HCT116 (cell line): ENCODE data around the gene CENPV. TPM values are rescaled to one million over a fixed set of nuclear protein-coding genes. Genes with fewer than 3 reads are reported as not detected.

ENCODE experiments used
- ATAC-seq: fragments of 200-7000 bp; cut with Tn5 transposase; 2 replicates; pipeline ENCODE4 v1.9.1; 2020; ENCODE audit warnings: mild to moderate bottlenecking, moderate library complexity
- BruUV-seq: library from RNA; stranded (reverse); fragments of 400-500 nt; replicated peaks from 2 replicates; lab custom pipeline; 2021; lab: Mats Ljungman, UMichigan
- CTCF ChIA-PET: fragments of 300-600 bp; sonication (Branson Sonifier 250); formaldehyde crosslinking; loops from one replicate; lab custom pipeline; 2021; ENCODE audit warnings: antibody characterized with exemption; lab: Charles Lee
- POLR2A ChIA-PET: fragments of 300-600, 350-600 bp; sonication (Branson Sonifier 250); formaldehyde crosslinking; loops from one replicate; lab custom pipeline; 2021; ENCODE audit warnings: antibody characterized with exemption; lab: Charles Lee
- RAD21 ChIA-PET, 2 experiments: fragments of 300-600 bp; sonication (Branson Sonifier 250); formaldehyde crosslinking; loops; one replicate each; lab custom pipeline; 2023; ENCODE audit warnings: low total read pairs in 2 of 2; ENCODE audit not compliant: uncharacterized antibody in 2 of 2, unreplicated experiment in 2 of 2, low non-redundant PET in 1 of 2; lab: Charles Lee
- DNase-seq: peaks from one replicate; pipeline ENCODE4 v3.0.0-alpha.2; 2010; ENCODE audit warnings: low read depth, low spot score
- H2AFZ ChIP-seq: fragments of 200-600 bp; shearing (Covaris generic), sonication (generic); 2 replicates; pipeline ENCODE4 v1.6.1; 2017; ENCODE audit warnings: low read depth, mixed run types, mixed read lengths, antibody characterized with exemption, low read length; ENCODE audit not compliant: poor library complexity, severe bottlenecking
- H3K27ac ChIP-seq: 2 replicates; pipeline ENCODE4 v1.5.1; 2012; ENCODE audit warnings: low read depth, low read length
- H3K27me3 ChIP-seq: fragments of 200-600 bp; sonication (generic); 2 replicates; pipeline ENCODE4 v1.6.1; 2016; ENCODE audit warnings: mixed run types, low read length, mixed read lengths; ENCODE audit not compliant: insufficient read depth
- H3K36me3 ChIP-seq, 2 experiments: fragments of 200-500 bp in 1 of 2; fragments of 200-600 bp in 1 of 2; sonication (Bioruptor generic) in 1 of 2; sonication (generic) in 1 of 2; 2 replicates each; pipeline versions ENCODE4 v1.5.1 to v1.6.1; 2014 to 2016; ENCODE audit warnings: low read length in 2 of 2, inconsistent platforms in 1 of 2, mixed read lengths in 1 of 2, mixed run types in 1 of 2; ENCODE audit not compliant: insufficient read depth in 2 of 2, control insufficient read depth in 1 of 2
- H3K4me1 ChIP-seq, 2 experiments: fragments of 200-600 bp in 1 of 2; sonication (generic) in 1 of 2; 2 replicates each; pipeline versions ENCODE4 v1.5.1 to v1.6.1; 2012 to 2017; ENCODE audit warnings: low read length in 2 of 2, inconsistent platforms in 1 of 2, mild to moderate bottlenecking in 1 of 2, mixed read lengths in 1 of 2, mixed run types in 1 of 2, moderate library complexity in 1 of 2; ENCODE audit not compliant: insufficient read depth in 2 of 2, control insufficient read depth in 1 of 2
- H3K4me2 ChIP-seq: fragments of 200-600 bp; sonication (generic); 2 replicates; pipeline ENCODE4 v1.6.1; 2017; ENCODE audit warnings: mixed run types, low read length, mixed read lengths
- H3K4me3 ChIP-seq, 2 experiments: fragments of 200-600 bp in 1 of 2; sonication (generic) in 1 of 2; replicated peaks in 1 of 2; 2 replicates each; pipeline ENCODE4 v1.5.1; 2011 to 2016; ENCODE audit warnings: low read length in 2 of 2, control low read depth in 1 of 2, low read depth in 1 of 2, mild to moderate bottlenecking in 1 of 2, mixed read lengths in 1 of 2, mixed run types in 1 of 2
- H3K79me2 ChIP-seq: fragments of 200-600 bp; sonication (generic); 2 replicates; pipeline ENCODE4 v1.6.1; 2017; ENCODE audit warnings: mild to moderate bottlenecking, mixed run types, low read length, moderate library complexity, mixed read lengths; ENCODE audit not compliant: insufficient read depth
- H3K9ac ChIP-seq: fragments of 200-600 bp; sonication (generic); 2 replicates; pipeline ENCODE4 v1.6.1; 2016; ENCODE audit warnings: low read length, mixed read lengths
- H3K9me2 ChIP-seq: fragments of 200-600 bp; sonication (generic), shearing (Covaris generic); 2 replicates; pipeline ENCODE4 v1.6.1; 2017; ENCODE audit warnings: mixed run types, mild to moderate bottlenecking, moderate library complexity; ENCODE audit not compliant: insufficient read depth
- H3K9me3 ChIP-seq, 2 experiments: fragments of 200-500 bp in 1 of 2; fragments of 200-600 bp in 1 of 2; sonication (Bioruptor generic) in 1 of 2; sonication (generic) in 1 of 2; 2 replicates each; pipeline ENCODE4 v1.6.1; 2014 to 2017; ENCODE audit warnings: low read length in 2 of 2, mixed read lengths in 2 of 2, inconsistent platforms in 1 of 2, low read depth in 1 of 2, mild to moderate bottlenecking in 1 of 2, mixed run types in 1 of 2, moderate library complexity in 1 of 2; ENCODE audit not compliant: control insufficient read depth in 1 of 2, insufficient read depth in 1 of 2
- H4K20me1 ChIP-seq: fragments of 200-600 bp; sonication (generic), shearing (Covaris generic); 2 replicates; pipeline ENCODE4 v1.6.1; 2017; ENCODE audit warnings: mixed run types, mild to moderate bottlenecking, moderate library complexity; ENCODE audit not compliant: insufficient read depth
- CEBPB ChIP-seq: IDR thresholded peaks from 2 replicates; pipeline ENCODE4 v1.6.1; 2012; ENCODE audit warnings: low read depth
- CTCF ChIP-seq, 3 experiments: fragments of 200-600 bp in 1 of 3; sonication (generic) in 1 of 3; IDR thresholded peaks in 2 of 3; conservative IDR thresholded peaks in 1 of 3; 2 replicates each; pipeline ENCODE4 v1.5.1; 2012 to 2017; ENCODE audit warnings: low read depth in 2 of 3, low read length in 2 of 3, antibody characterized with exemption in 1 of 3, borderline replicate concordance in 1 of 3, control low read depth in 1 of 3, mild to moderate bottlenecking in 1 of 3, mixed read lengths in 1 of 3, mixed run types in 1 of 3, moderate library complexity in 1 of 3; ENCODE audit not compliant: insufficient read depth in 1 of 3
- EGR1 ChIP-seq: IDR thresholded peaks from 2 replicates; pipeline ENCODE4 v1.6.1; 2012; ENCODE audit warnings: low read depth
- ELF1 ChIP-seq: IDR thresholded peaks from 2 replicates; pipeline ENCODE4 v1.6.1; 2012; ENCODE audit warnings: low read depth, borderline replicate concordance
- EZH2phosphoT487 ChIP-seq: fragments of 200-600 bp; IDR thresholded peaks from 2 replicates; pipeline ENCODE4 v1.6.1; 2018; ENCODE audit warnings: antibody characterized with exemption, borderline replicate concordance
- JUND ChIP-seq: IDR thresholded peaks from 2 replicates; pipeline ENCODE4 v1.6.1; 2012
- POLR2A ChIP-seq: IDR thresholded peaks from 2 replicates; pipeline ENCODE4 v1.7.0; 2011; ENCODE audit warnings: borderline replicate concordance; ENCODE audit not compliant: insufficient read depth, insufficient read length; ENCODE audit errors: extremely low read depth
- POLR2AphosphoS5 ChIP-seq: IDR thresholded peaks from 2 replicates; pipeline ENCODE4 v1.6.1; 2011; ENCODE audit warnings: mild to moderate bottlenecking, low read depth, low read length, moderate library complexity
- SIN3A ChIP-seq: IDR thresholded peaks from 2 replicates; pipeline ENCODE4 v1.6.1; 2012; ENCODE audit warnings: low read depth
- TCF7L2 ChIP-seq: IDR thresholded peaks from 2 replicates; pipeline ENCODE4 v1.7.0; 2011; ENCODE audit warnings: borderline replicate concordance, inconsistent platforms; ENCODE audit not compliant: insufficient read depth, insufficient read length; ENCODE audit errors: extremely low read depth
- YY1 ChIP-seq: IDR thresholded peaks from 2 replicates; pipeline ENCODE4 v1.6.1; 2011; ENCODE audit warnings: low read length, low read depth, moderate library complexity, mild to moderate bottlenecking; ENCODE audit not compliant: insufficient replicate concordance; ENCODE audit errors: extremely low read depth
- ZFX ChIP-seq: fragments of 450-650 bp; IDR thresholded peaks from 2 replicates; pipeline ENCODE4 v1.6.1; 2017
- ZNF274 ChIP-seq: fragments of 200-500 bp; sonication (Bioruptor generic); IDR thresholded peaks from 2 replicates; pipeline ENCODE4 v1.6.1; 2014; ENCODE audit warnings: mild to moderate bottlenecking, low read depth, low read length, inconsistent platforms
- intact Hi-C: fragments of 100-400 bp; cut with micrococcal nuclease; formaldehyde crosslinking; loops from 2 replicates; pipeline ENCODE4 v1.10.0; 2022
- total RNA-seq: library from RNA; stranded (reverse); gene quantifications from one replicate; pipeline ENCODE4 v1.2.1, GENCODE V29; 2021; ENCODE audit not compliant: unreplicated experiment
- TF ChIP-seq, protein P1 (sequence below): IDR thresholded peaks from 2 replicates; pipeline ENCODE4 v1.6.1; 2012; ENCODE audit warnings: low read depth
- TF ChIP-seq, protein P2 (sequence below): IDR thresholded peaks from 2 replicates; pipeline ENCODE4 v1.6.1; 2011; ENCODE audit warnings: mild to moderate bottlenecking, low read length, moderate library complexity; ENCODE audit not compliant: insufficient replicate concordance; ENCODE audit errors: extremely low read depth

Gene CENPV
- total RNA-seq, 1 experiment from 2014 or later: 84.7 TPM

DNA sequence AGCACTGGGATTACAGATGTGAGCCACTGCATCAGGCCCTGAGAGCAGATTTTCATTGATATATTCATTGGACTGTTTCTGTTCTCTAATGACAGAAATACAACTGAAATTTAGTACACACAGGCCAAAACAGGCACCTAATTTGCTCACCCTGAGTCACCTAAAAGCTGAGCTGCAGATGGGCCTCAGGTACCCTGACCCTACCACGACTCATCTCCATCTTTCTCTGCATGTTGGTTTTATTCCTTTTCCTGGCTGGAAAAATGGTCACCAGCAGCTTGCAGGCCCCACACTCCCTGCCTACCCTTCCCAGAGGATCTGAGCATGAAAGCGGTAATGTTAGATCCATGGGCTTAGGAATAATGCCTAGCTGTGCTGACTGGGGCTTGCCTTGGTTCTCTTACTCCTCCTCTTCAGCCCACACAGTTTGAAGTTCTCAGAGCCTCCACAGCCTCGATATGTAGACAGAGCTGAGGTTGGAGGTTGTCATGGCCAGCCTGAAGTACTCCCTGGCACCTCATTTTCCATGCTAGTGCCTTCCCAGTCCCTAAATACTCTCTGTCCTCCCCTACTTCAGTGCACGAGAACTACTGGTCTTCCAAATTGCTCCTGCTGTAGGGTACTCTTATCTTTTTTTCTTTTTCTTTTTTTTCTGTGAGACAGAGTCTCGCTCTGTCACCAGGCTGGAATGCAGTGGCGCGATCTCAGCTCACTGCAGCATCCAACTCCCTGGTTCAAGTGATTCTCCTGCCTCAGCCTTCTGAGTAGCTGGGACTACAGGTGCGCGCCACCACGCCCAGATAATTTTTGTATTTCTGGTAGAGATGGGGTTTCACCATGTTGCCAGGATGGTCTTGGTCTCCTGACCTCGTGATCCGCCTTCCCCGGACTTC, 51.1 kb downstream of the CENPV start:
- H3K9ac ChIP-seq: no peak overlapping the region
- no peak overlapping the region for H3K4me3 ChIP-seq
- ATAC-seq: no peak
- H3K4me1 ChIP-seq: peaks cover 25 to 29% of the 10 kb centered on the region in 2 experiments
- ChIA-PET POLR2A (no interaction called here), RAD21 (no interaction called here), CTCF (no interaction called here)
- H3K36me3 ChIP-seq: no peaks in the 10 kb centered on the region
- H3K27me3 ChIP-seq: no peaks in the 10 kb centered on the region
- H3K9me2 ChIP-seq: no peaks in the 10 kb centered on the region
- no peak for DNase-seq
- intact Hi-C loops: loop anchor here (5.0 kb wide), 1 partner anchor 140 kb away; no protein-coding TSS in a partner anchor
- H3K79me2 ChIP-seq: no peaks in the 10 kb centered on the region
- no peak for TF ChIP-seq ZFX
- no peak for TF ChIP-seq JUND
- TF ChIP-seq ELF1: no peak
- no peak for TF ChIP-seq YY1
- TF ChIP-seq ZNF274: no peak
- no peak for TF ChIP-seq CEBPB
- TF ChIP-seq POLR2AphosphoS5: no peak
- TF ChIP-seq, protein P1, sequence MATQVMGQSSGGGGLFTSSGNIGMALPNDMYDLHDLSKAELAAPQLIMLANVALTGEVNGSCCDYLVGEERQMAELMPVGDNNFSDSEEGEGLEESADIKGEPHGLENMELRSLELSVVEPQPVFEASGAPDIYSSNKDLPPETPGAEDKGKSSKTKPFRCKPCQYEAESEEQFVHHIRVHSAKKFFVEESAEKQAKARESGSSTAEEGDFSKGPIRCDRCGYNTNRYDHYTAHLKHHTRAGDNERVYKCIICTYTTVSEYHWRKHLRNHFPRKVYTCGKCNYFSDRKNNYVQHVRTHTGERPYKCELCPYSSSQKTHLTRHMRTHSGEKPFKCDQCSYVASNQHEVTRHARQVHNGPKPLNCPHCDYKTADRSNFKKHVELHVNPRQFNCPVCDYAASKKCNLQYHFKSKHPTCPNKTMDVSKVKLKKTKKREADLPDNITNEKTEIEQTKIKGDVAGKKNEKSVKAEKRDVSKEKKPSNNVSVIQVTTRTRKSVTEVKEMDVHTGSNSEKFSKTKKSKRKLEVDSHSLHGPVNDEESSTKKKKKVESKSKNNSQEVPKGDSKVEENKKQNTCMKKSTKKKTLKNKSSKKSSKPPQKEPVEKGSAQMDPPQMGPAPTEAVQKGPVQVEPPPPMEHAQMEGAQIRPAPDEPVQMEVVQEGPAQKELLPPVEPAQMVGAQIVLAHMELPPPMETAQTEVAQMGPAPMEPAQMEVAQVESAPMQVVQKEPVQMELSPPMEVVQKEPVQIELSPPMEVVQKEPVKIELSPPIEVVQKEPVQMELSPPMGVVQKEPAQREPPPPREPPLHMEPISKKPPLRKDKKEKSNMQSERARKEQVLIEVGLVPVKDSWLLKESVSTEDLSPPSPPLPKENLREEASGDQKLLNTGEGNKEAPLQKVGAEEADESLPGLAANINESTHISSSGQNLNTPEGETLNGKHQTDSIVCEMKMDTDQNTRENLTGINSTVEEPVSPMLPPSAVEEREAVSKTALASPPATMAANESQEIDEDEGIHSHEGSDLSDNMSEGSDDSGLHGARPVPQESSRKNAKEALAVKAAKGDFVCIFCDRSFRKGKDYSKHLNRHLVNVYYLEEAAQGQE: no peak
- no peak for TF ChIP-seq POLR2A
- TF ChIP-seq, protein P2, sequence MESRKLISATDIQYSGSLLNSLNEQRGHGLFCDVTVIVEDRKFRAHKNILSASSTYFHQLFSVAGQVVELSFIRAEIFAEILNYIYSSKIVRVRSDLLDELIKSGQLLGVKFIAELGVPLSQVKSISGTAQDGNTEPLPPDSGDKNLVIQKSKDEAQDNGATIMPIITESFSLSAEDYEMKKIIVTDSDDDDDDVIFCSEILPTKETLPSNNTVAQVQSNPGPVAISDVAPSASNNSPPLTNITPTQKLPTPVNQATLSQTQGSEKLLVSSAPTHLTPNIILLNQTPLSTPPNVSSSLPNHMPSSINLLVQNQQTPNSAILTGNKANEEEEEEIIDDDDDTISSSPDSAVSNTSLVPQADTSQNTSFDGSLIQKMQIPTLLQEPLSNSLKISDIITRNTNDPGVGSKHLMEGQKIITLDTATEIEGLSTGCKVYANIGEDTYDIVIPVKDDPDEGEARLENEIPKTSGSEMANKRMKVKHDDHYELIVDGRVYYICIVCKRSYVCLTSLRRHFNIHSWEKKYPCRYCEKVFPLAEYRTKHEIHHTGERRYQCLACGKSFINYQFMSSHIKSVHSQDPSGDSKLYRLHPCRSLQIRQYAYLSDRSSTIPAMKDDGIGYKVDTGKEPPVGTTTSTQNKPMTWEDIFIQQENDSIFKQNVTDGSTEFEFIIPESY: no peak
- TF ChIP-seq TCF7L2: no peak
- TF ChIP-seq EZH2phosphoT487: no peak
- TF ChIP-seq EGR1: no peak
- TF ChIP-seq SIN3A: no peak
- TF ChIP-seq CTCF (IDR thresholded peaks at IDR 0.05 in 2 of 3, conservative IDR thresholded peaks at IDR 0.05 in 1 of 3; ENCODE audit: borderline replicate concordance in 1 of 3, insufficient read depth in 1 of 3, low read depth in 2 of 3, low read length in 2 of 3): no peak
- peak overlapping the region; percentile 48 for H3K4me2 ChIP-seq
- no peaks in the 10 kb centered on the region for H4K20me1 ChIP-seq
- no TSS peak for BruUV-seq
- no peak overlapping the region for H3K27ac ChIP-seq
- no peaks in the 10 kb centered on the region for H3K9me3 ChIP-seq
- no peak overlapping the region for H2AFZ ChIP-seq
